HepG2 (cell line): ENCODE data around the gene AKAP12. TPM values are rescaled to one million over a fixed set of nuclear protein-coding genes. Genes with fewer than 3 reads are reported as not detected.
A peak's percentile ranks its signal among the peaks of the same experiment; 100 is the strongest.

Source experiments
- ATAC-seq: fragments of 200-7000 bp; cut with Tn5 transposase; 3 replicates; pipeline ENCODE4 v1.9.1; 2020; ENCODE audit warnings: mild to moderate bottlenecking, moderate library complexity
- BruUV-seq: library from RNA; stranded (reverse); fragments of 400-500 nt; replicated peaks from 2 replicates; lab custom pipeline; 2021; lab: Mats Ljungman, UMichigan
- CTCF ChIA-PET: fragments of 300-600 bp; formaldehyde crosslinking; extraction: SDS; loops from one replicate; lab custom pipeline; 2021; ENCODE audit warnings: low total read pairs, inconsistent platforms, low intra/inter-chr PET ratio; lab: Yijun Ruan, JAX
- POLR2A ChIA-PET: fragments of 350-600 bp; sonication (Branson Sonifier 250); formaldehyde crosslinking; loops from one replicate; lab custom pipeline; 2020; ENCODE audit warnings: antibody characterized with exemption, inconsistent platforms; lab: Yijun Ruan, JAX
- DNase-seq: peaks from one replicate; pipeline ENCODE4 v3.0.0-alpha.2; 2015; ENCODE audit warnings: low spot score
- FAIRE-seq: peaks from 3 replicates; lab custom pipeline; 2011; peaks lifted over from hg19 to GRCh38; lab: Jason Lieb, UNC
- H2AFZ ChIP-seq: one replicate; pipeline ENCODE4 v1.6.1; 2011; ENCODE audit warnings: low read length, inconsistent platforms
- H3K27ac ChIP-seq: fragments of 300-600 bp; 3 replicates; pipeline ENCODE4 v1.8.0; 2011; ENCODE audit warnings: mixed run types, mild to moderate bottlenecking, mixed read lengths, low read length, inconsistent platforms; ENCODE audit not compliant: insufficient read depth; ENCODE audit errors: extremely low read length
- H3K27me3 ChIP-seq, 2 experiments: fragments of 200-600 bp in 1 of 2; 2 replicates in 1 of 2; 3 replicates in 1 of 2; pipeline versions ENCODE4 v1.6.0 to v1.8.0; 2011; ENCODE audit warnings: low read length in 2 of 2, mild to moderate bottlenecking in 2 of 2, moderate library complexity in 2 of 2, inconsistent platforms in 1 of 2; ENCODE audit not compliant: insufficient read depth in 2 of 2, control insufficient read depth in 1 of 2
- H3K36me3 ChIP-seq, 2 experiments: fragments of 200-600 bp in 1 of 2; replicated peaks in 1 of 2; 2 replicates in 1 of 2; 3 replicates in 1 of 2; pipeline versions ENCODE4 v1.5.1 to v1.8.0; 2011; ENCODE audit warnings: low read length in 2 of 2, inconsistent platforms in 1 of 2; ENCODE audit not compliant: insufficient read depth in 2 of 2, control insufficient read depth in 1 of 2
- H3K4me1 ChIP-seq: 2 replicates; pipeline ENCODE4 v1.5.1; 2012; ENCODE audit warnings: low read length, inconsistent platforms; ENCODE audit not compliant: insufficient read depth
- H3K4me2 ChIP-seq: 2 replicates; pipeline ENCODE4 v1.6.0; 2011; ENCODE audit warnings: low read depth, low read length, inconsistent platforms
- H3K4me3 ChIP-seq, 3 experiments: fragments of 200-600 bp in 1 of 3; sonication (generic), shearing (Covaris generic) in 1 of 3; replicated peaks in 1 of 3; 2 replicates each; pipeline ENCODE4 v1.5.1; 2011 to 2016; ENCODE audit warnings: low read length in 3 of 3, inconsistent platforms in 2 of 3, low read depth in 2 of 3, mild to moderate bottlenecking in 2 of 3, control low read depth in 1 of 3, mixed read lengths in 1 of 3; ENCODE audit not compliant: insufficient read depth in 1 of 3
- H3K79me2 ChIP-seq: one replicate; pipeline ENCODE4 v1.6.1; 2011; ENCODE audit warnings: low read length, inconsistent platforms; ENCODE audit not compliant: insufficient read depth
- H3K9ac ChIP-seq: 2 replicates; pipeline ENCODE4 v1.6.0; 2011; ENCODE audit warnings: mild to moderate bottlenecking, low read depth, low read length, inconsistent platforms; ENCODE audit not compliant: insufficient read depth
- H3K9me3 ChIP-seq: 2 replicates; pipeline ENCODE4 v1.5.1; 2012; ENCODE audit warnings: mild to moderate bottlenecking, low read length
- H4K20me1 ChIP-seq: 2 replicates; pipeline ENCODE4 v1.6.0; 2011; ENCODE audit warnings: inconsistent platforms, mild to moderate bottlenecking, low read length, moderate library complexity; ENCODE audit not compliant: insufficient read depth
- ARNT2 ChIP-seq: sonication (generic); formaldehyde crosslinking; IDR thresholded peaks from 2 replicates; pipeline ENCODE4 v1.8.0; 2022; ENCODE audit warnings: mild to moderate bottlenecking, low read depth, missing genetic modification reagents, moderate library complexity
- KDM1A ChIP-seq: IDR thresholded peaks from 2 replicates; pipeline ENCODE4 v1.6.1; 2016; ENCODE audit warnings: missing compliant biosample characterization
- KLF12 ChIP-seq: sonication (generic); formaldehyde crosslinking; IDR thresholded peaks from 2 replicates; pipeline ENCODE4 v1.4.0; 2020; ENCODE audit warnings: missing genetic modification reagents, borderline replicate concordance
- RELA ChIP-seq: sonication (generic); formaldehyde crosslinking; IDR thresholded peaks from 2 replicates; pipeline ENCODE4 v1.4.0; 2020; ENCODE audit warnings: missing genetic modification reagents
- THYN1 ChIP-seq: sonication (generic); formaldehyde crosslinking; IDR thresholded peaks from 2 replicates; pipeline ENCODE4 v1.8.1; 2023; ENCODE audit warnings: low read depth, mild to moderate bottlenecking, moderate library complexity, missing genetic modification reagents, borderline replicate concordance
- XRCC5 ChIP-seq: fragments of 200-400 bp; formaldehyde crosslinking; optimal IDR thresholded peaks from 2 replicates; pipeline ENCODE3; 2017; ENCODE audit warnings: mild to moderate bottlenecking, low read length
- WGBS: methylation state at CpG from one replicate; pipeline ENCODE4 v1.1.6; 2017; ENCODE audit warnings: low lambda C conversion rate; 5-methylcytosine and 5-hydroxymethylcytosine counted together
- in situ Hi-C: cut with HindIII; loops from 2 replicates; pipeline ENCODE4 v1.10.0; 2017; ENCODE audit warnings: low pct_unique_long_range_greater_than_20kb; ENCODE audit not compliant: extremely low pct_ligation_motif_present
- intact Hi-C: fragments of 100-400 bp; cut with micrococcal nuclease; formaldehyde crosslinking; loops from one replicate; pipeline ENCODE4 v1.10.0; 2022; ENCODE audit not compliant: unreplicated experiment
- polyA plus RNA-seq, 8 experiments: library from polyadenylated mRNA; depleted of rRNA in 3 of 8; stranded (reverse) in 7 of 8; unstranded in 1 of 8; fragments of >200 nt; fragmentation: Illumina TruSeq in 4 of 8; extraction: Trizol in 4 of 8; gene quantifications; 2 replicates each; pipeline versions ENCODE4 v1.2.1 to v1.2.3, GENCODE V29; 2011 to 2016; ENCODE audit warnings: low read depth in 4 of 8, missing spikeins in 1 of 8, mixed read lengths in 1 of 8; ENCODE audit not compliant: insufficient read depth in 1 of 8
- total RNA-seq, 5 experiments: library from RNA; depleted of rRNA; stranded (reverse); fragments of >200 nt; fragmentation: Illumina TruSeq; extraction: Trizol; gene quantifications; 2 replicates each; pipeline ENCODE4 v1.2.3, GENCODE V29; 2016; ENCODE audit warnings: low read depth in 1 of 5
- TF ChIP-seq, protein P1 (sequence below): IDR thresholded peaks from 2 replicates; pipeline ENCODE4 v1.6.1; 2016; ENCODE audit warnings: low read depth

Gene AKAP12
- total and polyA plus RNA-seq, 2 of the 13 experiments (the other 11 are each of a cell fraction or from before 2014, with no cell fraction given), result 10.6 to 19.0 TPM

DNA sequence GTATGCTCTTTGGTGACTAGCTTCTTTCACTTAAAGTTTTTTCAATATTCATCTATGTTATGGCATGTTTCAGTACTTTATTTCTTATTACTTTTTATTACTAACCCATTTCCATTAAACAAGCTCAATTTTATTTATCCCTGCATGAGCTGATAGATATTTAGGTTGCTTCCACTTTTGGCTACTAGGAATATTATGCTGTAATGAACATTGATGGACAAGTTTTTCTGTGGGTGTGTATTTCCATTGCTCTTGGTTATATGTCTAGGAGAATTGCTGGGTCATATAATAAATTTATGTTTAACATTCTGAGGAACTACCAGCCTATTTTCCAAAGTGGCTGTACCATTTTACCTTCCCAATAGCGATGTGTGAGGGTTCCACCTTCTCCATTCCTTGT is 81.7 kb downstream of the AKAP12 start:
- no peak for DNase-seq
- no peaks in the 10 kb centered on the region for H3K9me3 ChIP-seq
- 94% methylated on average over 1 of the region's 1 CpG for WGBS
- no peak for TF ChIP-seq THYN1 (CRISPR knock-in tag)
- no peak for FAIRE-seq
- ChIA-PET CTCF (interaction anchor here (5.5 kb wide), 1 partner anchor 307 kb away, joined by 67 read pairs; no protein-coding TSS in a partner anchor), POLR2A (no interaction called here)
- H3K79me2 ChIP-seq, result no peaks in the 10 kb centered on the region
- H4K20me1 ChIP-seq, result no peaks in the 10 kb centered on the region
- in situ Hi-C loops (no loop called here), intact Hi-C loops (loop anchor here (10.0 kb wide), 2 partner anchors 117 to 197 kb away; no protein-coding TSS in a partner anchor)
- H3K4me2 ChIP-seq, result no peak overlapping the region
- no peak for ATAC-seq
- H3K36me3 ChIP-seq, result no peaks in the 10 kb centered on the region
- H2AFZ ChIP-seq, result no peak overlapping the region
- no peak overlapping the region for H3K4me3 ChIP-seq
- H3K27ac ChIP-seq, result no peak overlapping the region
- H3K4me1 ChIP-seq, result peaks cover 47% of the 10 kb centered on the region
- no peak overlapping the region for H3K9ac ChIP-seq
- no peaks in the 10 kb centered on the region; a peak in 1 of 5 replicates for H3K27me3 ChIP-seq
- BruUV-seq, result no TSS peak

DNA sequence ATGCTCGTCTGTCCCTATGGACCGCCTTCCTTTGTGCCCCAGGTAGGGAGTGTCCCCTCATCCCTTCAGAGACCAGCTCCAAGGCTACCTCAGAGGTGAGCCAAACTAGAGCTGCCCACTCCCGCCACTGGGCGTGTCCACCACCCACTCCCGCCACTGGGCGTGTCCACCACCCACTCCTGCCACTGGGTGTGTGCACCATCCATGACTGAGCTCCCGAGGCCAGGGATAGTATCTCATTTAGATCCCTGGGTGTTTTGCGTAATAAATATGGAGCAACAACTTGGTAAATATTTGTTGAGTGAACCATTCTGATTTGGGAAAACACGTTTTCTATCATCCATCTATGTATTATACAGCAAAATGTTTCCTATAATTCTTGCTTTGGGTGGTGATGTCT is 82.8 kb downstream of the AKAP12 start:
- no peaks in the 10 kb centered on the region for H3K9me3 ChIP-seq
- ATAC-seq, result no peak
- H3K79me2 ChIP-seq, result no peaks in the 10 kb centered on the region
- no peak overlapping the region for H3K9ac ChIP-seq
- in situ Hi-C loops (no loop called here), intact Hi-C loops (loop anchor here (10.0 kb wide), 2 partner anchors 118 to 198 kb away; no protein-coding TSS in a partner anchor)
- ChIA-PET CTCF (interaction anchor here (5.5 kb wide), 1 partner anchor 308 kb away, joined by 67 read pairs; no protein-coding TSS in a partner anchor), POLR2A (interaction anchor here (1.4 kb wide), 1 partner anchor 308 kb away, joined by 4 read pairs; no protein-coding TSS in a partner anchor)
- FAIRE-seq, result no peak
- no peaks in the 10 kb centered on the region for H3K36me3 ChIP-seq
- DNase-seq, result peak; percentile 45
- no peak overlapping the region for H3K4me3 ChIP-seq
- H3K27ac ChIP-seq, result no peak overlapping the region
- H3K4me2 ChIP-seq, result no peak overlapping the region
- H3K27me3 ChIP-seq, result no peaks in the 10 kb centered on the region; a peak in 1 of 5 replicates
- BruUV-seq, result no TSS peak
- H4K20me1 ChIP-seq, result no peaks in the 10 kb centered on the region
- H3K4me1 ChIP-seq, result peaks cover 52% of the 10 kb centered on the region
- 48% methylated on average over 9 of the region's 9 CpGs for WGBS
- no peak overlapping the region for H2AFZ ChIP-seq
- no peak for TF ChIP-seq ARNT2 (CRISPR knock-in tag)
- TF ChIP-seq XRCC5, result peak; percentile 24
- TF ChIP-seq KDM1A (CRISPR knock-in tag), result peak; percentile 71; the same call in 1 of the 2 replicates
- TF ChIP-seq RELA, result no peak
- TF ChIP-seq KLF12 (CRISPR knock-in tag), result no peak
- TF ChIP-seq, protein P1, sequence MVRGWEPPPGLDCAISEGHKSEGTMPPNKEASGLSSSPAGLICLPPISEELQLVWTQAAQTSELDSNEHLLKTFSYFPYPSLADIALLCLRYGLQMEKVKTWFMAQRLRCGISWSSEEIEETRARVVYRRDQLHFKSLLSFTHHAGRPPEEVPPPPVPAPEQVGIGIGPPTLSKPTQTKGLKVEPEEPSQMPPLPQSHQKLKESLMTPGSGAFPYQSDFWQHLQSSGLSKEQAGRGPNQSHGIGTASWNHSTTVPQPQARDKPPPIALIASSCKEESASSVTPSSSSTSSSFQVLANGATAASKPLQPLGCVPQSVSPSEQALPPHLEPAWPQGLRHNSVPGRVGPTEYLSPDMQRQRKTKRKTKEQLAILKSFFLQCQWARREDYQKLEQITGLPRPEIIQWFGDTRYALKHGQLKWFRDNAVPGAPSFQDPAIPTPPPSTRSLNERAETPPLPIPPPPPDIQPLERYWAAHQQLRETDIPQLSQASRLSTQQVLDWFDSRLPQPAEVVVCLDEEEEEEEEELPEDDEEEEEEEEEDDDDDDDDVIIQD (CRISPR knock-in tag), result no peak
